Astrocyte of the spinal cord (primary cell): ENCODE results near the gene RSBN1L.

ENCODE experiments used
- DNase-seq: peaks from one replicate; pipeline ENCODE4 v3.0.0; 2011; ENCODE audit warnings: low read depth, low spot score
- H3K4me3 ChIP-seq: 2 replicates; pipeline ENCODE4 v1.5.1; 2011; ENCODE audit warnings: low read depth, mild to moderate bottlenecking, low read length, moderate library complexity
- CTCF ChIP-seq: IDR thresholded peaks from 2 replicates; pipeline ENCODE4 v1.5.1; 2012; ENCODE audit warnings: low read depth, mild to moderate bottlenecking, low read length, inconsistent platforms
- in situ Hi-C: cut with HindIII; loops from 2 replicates; pipeline ENCODE4 v1.10.0; 2017; ENCODE audit warnings: low sequenced_read_pairs

Gene RSBN1L

GRCh38 chr7:77685233-77685632 is 11.0 kb upstream of the RSBN1L start:
- in situ Hi-C loops: no loop called here
- DNase-seq: no peak
- TF ChIP-seq CTCF: no peak
- H3K4me3 ChIP-seq: no peak overlapping the region

GRCh38 chr7:77687100-77687746 is 9.0 kb upstream of the RSBN1L start:
- no peak overlapping the region for H3K4me3 ChIP-seq
- no peak for TF ChIP-seq CTCF
- in situ Hi-C loops: no loop called here
- no peak for DNase-seq

- TF ChIP-seq CTCF: no peak
- in situ Hi-C loops: no loop called here
- H3K4me3 ChIP-seq: no peak overlapping the region
- no peak for DNase-seq
These were observed 8.5 kb upstream of the RSBN1L start for GRCh38 chr7:77687747-77688144.

- in situ Hi-C loops: no loop called here
- DNase-seq: no peak
- H3K4me3 ChIP-seq: no peak overlapping the region
- no peak for TF ChIP-seq CTCF
These were observed 6.0 kb upstream of the RSBN1L start for GRCh38 chr7:77690289-77690688.

GRCh38 chr7:77691892-77692491 is 4.3 kb upstream of the RSBN1L start:
- no peak for TF ChIP-seq CTCF
- no peak overlapping the region for H3K4me3 ChIP-seq
- in situ Hi-C loops: no loop called here
- no peak for DNase-seq

GRCh38 chr7:77693830-77694583 is 2.3 kb upstream of the RSBN1L start:
- in situ Hi-C loops: no loop called here
- H3K4me3 ChIP-seq: no peak overlapping the region

More at GRCh38 chr7:77693830-77694583, 2.3 kb upstream of the RSBN1L start:
- DNase-seq: no peak
- no peak for TF ChIP-seq CTCF
